Glomerular endothelial cell (primary cell): ENCODE measurements around the gene TIMM23. TPM values are rescaled to one million over a fixed set of nuclear protein-coding genes. Genes with fewer than 3 reads are reported as not detected.

Experiments
- DNase-seq: peaks from one replicate; pipeline ENCODE4 v3.0.0-alpha.2; 2011; ENCODE audit warnings: low read depth, low spot score; ENCODE audit errors: extremely low read depth
- total RNA-seq: library from RNA; depleted of rRNA; stranded (reverse); fragments of >200 nt; gene quantifications from 2 replicates; pipeline ENCODE4 v1.2.3, GENCODE V29; 2015

Gene TIMM23
- total RNA-seq, 1 donor from 2014 or later: 94.6 TPM

DNA sequence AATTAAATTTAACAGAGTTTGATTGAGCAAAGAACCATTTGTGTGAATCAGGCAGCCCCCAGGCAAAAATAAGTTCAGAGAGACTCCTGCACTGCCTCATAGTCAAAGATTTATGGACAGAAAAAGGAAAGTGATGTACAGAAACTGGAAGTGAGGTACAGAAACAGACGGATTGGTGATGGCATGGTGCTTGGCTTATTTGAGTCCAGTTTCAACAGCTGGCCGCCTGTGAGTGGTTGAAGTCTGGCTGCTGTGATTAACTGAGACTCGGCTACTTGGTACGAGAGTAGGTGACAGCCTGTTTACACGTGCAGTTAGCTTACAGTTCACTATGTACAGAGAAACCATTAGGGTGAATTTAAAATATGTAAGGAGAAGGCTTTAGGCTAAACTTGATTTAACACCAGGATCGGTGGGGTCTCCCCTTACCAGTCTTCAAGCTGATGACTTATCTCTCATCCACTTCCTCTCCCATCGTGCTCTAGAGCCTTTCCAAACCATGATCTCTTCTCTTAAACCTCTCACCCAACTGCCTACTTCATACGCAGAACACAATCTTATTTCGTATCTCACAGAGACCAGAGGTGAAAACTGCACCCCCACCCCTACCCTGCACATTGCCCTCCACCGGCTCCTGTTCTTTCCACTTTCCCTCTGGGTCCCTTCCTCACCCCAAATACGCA, 78.8 kb downstream of the TIMM23 start:
- no peak for DNase-seq

DNA sequence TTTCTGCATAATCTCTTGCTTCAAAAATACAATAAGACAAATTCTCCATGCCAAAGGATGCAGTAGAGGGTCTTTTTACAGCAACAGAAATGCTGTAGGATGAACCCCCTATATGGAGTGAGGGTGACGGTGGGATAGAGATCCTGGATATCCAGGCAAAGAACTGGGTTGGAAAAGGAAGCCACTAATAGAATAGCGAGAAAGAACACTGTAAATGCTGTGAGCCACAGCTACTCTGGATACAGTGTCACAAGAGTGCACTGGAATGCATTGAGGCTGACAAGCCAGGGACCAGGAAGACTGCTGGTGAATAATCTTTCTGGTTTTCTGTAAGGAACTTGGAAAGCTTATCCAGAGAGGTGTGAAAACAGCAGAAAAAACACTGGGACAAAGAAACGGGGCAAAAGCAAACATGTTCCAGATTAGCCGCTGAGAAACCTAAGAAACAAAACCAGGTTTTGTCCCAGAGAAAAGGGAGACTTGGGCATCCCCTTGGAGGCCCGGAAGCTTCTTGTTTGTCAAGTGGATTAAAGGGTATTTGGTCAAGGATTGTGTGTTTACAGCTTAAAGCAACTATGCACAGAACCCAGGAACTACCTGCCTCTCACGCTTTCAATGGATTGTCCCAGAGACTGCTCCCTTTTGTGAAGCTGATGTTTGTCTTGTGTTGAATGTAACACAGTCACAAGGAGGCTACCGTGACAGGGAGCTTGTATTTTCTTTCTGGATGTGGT, 79.9 kb downstream of the TIMM23 start:
- DNase-seq: no peak

DNA sequence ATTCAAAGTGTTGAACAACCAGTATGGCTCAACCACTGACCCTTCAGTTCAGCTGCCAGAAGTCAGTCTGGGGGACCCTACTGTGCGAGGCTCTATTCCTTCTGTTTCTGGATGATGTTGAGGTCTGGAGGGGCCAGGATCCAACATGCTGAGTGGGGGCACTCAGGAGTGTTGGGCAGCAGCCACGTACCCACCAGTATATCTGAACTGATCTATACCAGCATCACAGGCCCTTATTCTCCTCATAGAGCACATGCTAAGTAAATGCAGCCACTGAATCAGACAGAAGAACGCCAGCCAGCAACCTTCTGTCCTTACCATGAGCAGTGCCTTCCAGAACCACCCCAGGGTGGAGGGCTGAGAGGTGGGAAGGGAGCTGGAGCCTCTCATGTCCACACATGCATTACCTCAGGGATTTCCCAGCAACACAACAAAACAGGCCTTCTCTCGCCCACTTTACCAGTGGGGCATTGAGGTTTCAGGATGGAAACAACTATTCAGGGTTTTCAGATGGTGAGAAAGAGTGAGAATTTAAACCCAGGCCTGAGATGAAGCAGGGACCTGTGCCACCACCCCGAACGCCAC, 80.6 kb downstream of the TIMM23 start:
- no peak for DNase-seq

Other genes starting within 250 kb of the TIMM23 start
- gene WASHC2C, start 245.2 kb upstream of the TIMM23 start, total RNA-seq: 44.1 and 49.2 TPM in 2 replicates
- 7.7 and 11.1 TPM in 2 replicates for gene AGAP4, start 125.0 kb upstream of the TIMM23 start, total RNA-seq
- gene NCOA4, start 58.1 kb downstream of the TIMM23 start, total RNA-seq: 142 and 174 TPM in 2 replicates
- gene MSMB, start 73.8 kb downstream of the TIMM23 start, total RNA-seq: not detected in 2 replicates